Spleen (tissue), 11 donors: ENCODE measurements around the gene GNPTG. TPM values are rescaled to one million over a fixed set of nuclear protein-coding genes. Genes with fewer than 3 reads are reported as not detected.

Source experiments
- DNase-seq: peaks from one replicate; pipeline ENCODE4 v3.0.0-alpha.2; 2020
- H3K27ac ChIP-seq, 8 donors: fragments of 200-600 bp; sonication (generic) in 7 of 8; 1 replicate in 4 of 8; 2 replicates in 4 of 8; pipeline versions ENCODE4 v1.5.0 to v1.8.0; 2016 to 2021; ENCODE audit warnings: inconsistent platforms in 4 of 8, mild to moderate bottlenecking in 4 of 8, moderate library complexity in 1 of 8
- H3K27me3 ChIP-seq, 7 donors: fragments of 200-600 bp; sonication (generic) in 6 of 7; replicated peaks in 1 of 7; 1 replicate in 4 of 7; 2 replicates in 3 of 7; pipeline versions ENCODE4 v1.5.0 to v1.8.0; 2016 to 2021; ENCODE audit warnings: inconsistent platforms in 3 of 7, mild to moderate bottlenecking in 1 of 7
- H3K36me3 ChIP-seq, 6 donors: fragments of 200-600 bp; sonication (generic) in 5 of 6; 1 replicate in 4 of 6; 2 replicates in 2 of 6; pipeline versions ENCODE4 v1.5.0 to v1.8.0; 2016 to 2021; ENCODE audit warnings: inconsistent platforms in 2 of 6
- H3K4me1 ChIP-seq, 6 donors: fragments of 200-600 bp; sonication (generic) in 5 of 6; 1 replicate in 3 of 6; 2 replicates in 3 of 6; pipeline versions ENCODE4 v1.5.0 to v1.8.0; 2016 to 2021; ENCODE audit warnings: inconsistent platforms in 3 of 6
- H3K4me3 ChIP-seq, 8 donors: fragments of 200-600 bp; sonication (generic) in 7 of 8; 1 replicate in 4 of 8; 2 replicates in 4 of 8; pipeline versions ENCODE4 v1.5.0 to v1.8.0; 2016 to 2021; ENCODE audit warnings: inconsistent platforms in 4 of 8, mild to moderate bottlenecking in 4 of 8, moderate library complexity in 2 of 8
- H3K9me3 ChIP-seq, 8 donors: fragments of 200-600 bp; sonication (generic) in 7 of 8; 1 replicate in 4 of 8; 2 replicates in 4 of 8; pipeline versions ENCODE4 v1.5.0 to v1.8.0; 2016 to 2021; ENCODE audit warnings: inconsistent platforms in 4 of 8
- CTCF ChIP-seq, 11 experiments: fragments of 200-600 bp in 7 of 11; fragments of 450-650 bp in 4 of 11; sonication (generic) in 4 of 11; IDR thresholded peaks in 8 of 11; conservative IDR thresholded peaks in 3 of 11; 1 replicate in 7 of 11; 2 replicates in 4 of 11; pipeline versions ENCODE4 v1.4.0 to v1.8.0; 2016 to 2021; ENCODE audit warnings: antibody characterized with exemption in 11 of 11, inconsistent platforms in 4 of 11, mild to moderate bottlenecking in 1 of 11
- POLR2A ChIP-seq, 3 donors: fragments of 450-650 bp; IDR thresholded peaks; one replicate each; pipeline ENCODE4 v1.5.1; 2017; ENCODE audit warnings: antibody characterized with exemption in 3 of 3, mild to moderate bottlenecking in 1 of 3
- POLR2AphosphoS5 ChIP-seq, 3 donors: sonication (generic); formaldehyde crosslinking; IDR thresholded peaks; one replicate each; pipeline ENCODE4 v1.5.1; 2017; ENCODE audit warnings: antibody characterized with exemption in 3 of 3
- WGBS, 5 donors: extraction: QIAGEN DNeasy Blood & Tissue Kit in 3 of 5; methylation state at CpG; one replicate each; pipeline versions ENCODE4 v1.1.5 to v1.1.7; 2013 to 2018; 5-methylcytosine and 5-hydroxymethylcytosine counted together
- intact Hi-C: fragments of 100-400 bp; cut with DNase I; formaldehyde crosslinking; loops from one replicate; pipeline ENCODE4 v1.15.0; 2023; ENCODE audit warnings: low total_unique reads
- polyA plus RNA-seq, 3 donors: library from polyadenylated mRNA; stranded (reverse); fragments of 200-250 nt; gene quantifications; one replicate each; pipeline ENCODE4 v1.2.1, GENCODE V29; 2013
- total RNA-seq, 7 donors: library from RNA; depleted of rRNA in 3 of 7; stranded (reverse); fragments of >200 nt in 3 of 7; fragmentation: NEBNext Ultra II Directional in 4 of 7; extraction: Animal tissue kit (Norgen Biotek cat#: 25700) in 4 of 7; gene quantifications; one replicate each; pipeline versions ENCODE4 v1.1.0 to v1.2.1, GENCODE V29; 2016 to 2021
- donor health status: healthy with polysubstance abuse.
- donor health status: DM: no; HTN: no; CAD: no; lungs with moderate emphysema.
- donor health status: DM: no; HTN: no; CAD: no.
- donor health status: Bipolar disorder and iron deficiency.
- donor health status: healthy.
- donor health status: DM: no; HTN: no; CAD: no.
- donor health status: DM: yes; HTN: yes; CAD: no.

GNPTG gene
- total and polyA plus RNA-seq, 10 donors: 55.6 to 80.6 (median 65.4) TPM

GRCh38 chr16:1308036-1308976 is 43.4 kb upstream of the GNPTG start:
- H3K36me3 ChIP-seq: peaks cover 0 to 19% (median 8%) of the 10 kb centered on the region in 6 donors
- no peaks in the 10 kb centered on the region for H3K9me3 ChIP-seq
- WGBS, 5 donors: 4 to 9% (median 5%) methylated on average over 17 to 42 of the region's 43 CpGs
- peak overlapping the region; percentile 96 to 99 (median 98) for H3K27ac ChIP-seq
- no peak for TF ChIP-seq POLR2A (IDR thresholded peaks at IDR 0.05)
- TF ChIP-seq POLR2AphosphoS5 (IDR thresholded peaks at IDR 0.05): no peak
- TF ChIP-seq CTCF (IDR thresholded peaks at IDR 0.05 in 8 of 11, conservative IDR thresholded peaks at IDR 0.05 in 3 of 11): no peak
- peak overlapping the region; percentile 43 to 96 (median 70) for H3K4me3 ChIP-seq
- intact Hi-C loops: no loop called here
- no peak for DNase-seq
- H3K27me3 ChIP-seq: no peaks in the 10 kb centered on the region
- H3K4me1 ChIP-seq: peaks cover 24 to 74% (median 63%) of the 10 kb centered on the region in 6 donors

DNA sequence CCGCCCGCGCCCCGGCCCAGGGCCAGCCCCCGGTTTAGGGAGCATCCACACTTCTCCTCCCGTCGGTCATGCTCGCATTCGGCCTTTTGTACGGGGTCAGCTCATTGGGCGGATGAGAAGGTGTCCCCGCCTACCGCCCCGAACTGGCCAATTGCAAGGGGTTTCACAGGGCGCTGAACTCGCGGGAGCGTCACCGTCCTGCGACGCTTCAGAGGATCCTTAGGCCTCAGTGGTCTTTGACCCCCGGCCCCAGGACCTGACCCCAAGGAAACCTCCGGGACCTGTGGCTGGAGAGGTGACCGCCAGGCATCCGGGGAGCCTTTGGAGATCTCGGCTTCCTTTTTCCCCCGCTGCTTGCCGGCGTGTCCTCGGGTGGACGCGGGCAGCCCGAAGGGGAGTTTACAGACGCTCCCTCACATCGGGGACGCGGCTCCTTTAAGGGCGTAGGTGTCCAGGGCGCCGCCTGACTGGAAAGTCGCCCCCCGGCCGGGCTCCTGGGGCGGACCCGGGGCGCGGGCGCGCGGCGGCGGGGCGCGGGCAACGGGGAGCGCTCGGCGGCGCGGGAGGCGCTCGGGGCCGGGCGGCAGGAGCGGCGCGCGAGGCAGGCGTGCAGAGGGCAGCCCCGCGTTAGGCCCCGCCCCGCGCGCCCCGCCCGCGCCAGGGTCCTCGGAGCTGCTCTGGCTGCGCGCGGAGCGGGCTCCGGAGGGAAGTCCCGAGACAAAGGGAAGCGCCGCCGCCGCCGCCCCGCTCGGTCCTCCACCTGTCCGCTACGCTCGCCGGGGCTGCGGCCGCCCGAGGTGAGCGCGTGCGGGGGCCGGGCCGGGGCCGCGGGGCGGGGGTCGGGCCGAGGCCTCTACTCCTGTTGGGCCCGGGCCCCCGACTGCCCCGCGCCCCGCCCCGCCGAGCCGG is 42.5 kb upstream of the GNPTG start, which contains the start of gene UBE2I:
TSS of gene UBE2I (plus strand) at position 660 of the 909 bp plus-strand sequence. CDS start 4,395 bp downstream, outside the sequence.
- H3K27me3 ChIP-seq: no peaks in the 10 kb centered on the region
- DNase-seq: peak; percentile 97
- WGBS, 5 donors: 0 to 1% (median 0%) methylated on average over 16 to 117 of the region's 117 CpGs
- intact Hi-C loops: no loop called here
- peak within 1 kb of the TSS; percentile 81 to 96 (median 86) for H3K4me3 ChIP-seq
- peak; percentile 80 to 89 (median 81) for TF ChIP-seq POLR2AphosphoS5 (IDR thresholded peaks at IDR 0.05)
- TF ChIP-seq POLR2A (IDR thresholded peaks at IDR 0.05): peak in 2 of 3 donors; percentile 18 to 55
- TF ChIP-seq CTCF (IDR thresholded peaks at IDR 0.05 in 8 of 11, conservative IDR thresholded peaks at IDR 0.05 in 3 of 11): no peak
- peak within 1 kb of the TSS; percentile 96 to 99 (median 98) for H3K27ac ChIP-seq
- no peaks in the 10 kb centered on the region for H3K9me3 ChIP-seq
- H3K4me1 ChIP-seq: peaks cover 24 to 74% (median 62%) of the 10 kb centered on the region in 6 donors
- H3K36me3 ChIP-seq: peaks cover 0 to 28% (median 16%) of the 10 kb centered on the region in 6 donors

DNA sequence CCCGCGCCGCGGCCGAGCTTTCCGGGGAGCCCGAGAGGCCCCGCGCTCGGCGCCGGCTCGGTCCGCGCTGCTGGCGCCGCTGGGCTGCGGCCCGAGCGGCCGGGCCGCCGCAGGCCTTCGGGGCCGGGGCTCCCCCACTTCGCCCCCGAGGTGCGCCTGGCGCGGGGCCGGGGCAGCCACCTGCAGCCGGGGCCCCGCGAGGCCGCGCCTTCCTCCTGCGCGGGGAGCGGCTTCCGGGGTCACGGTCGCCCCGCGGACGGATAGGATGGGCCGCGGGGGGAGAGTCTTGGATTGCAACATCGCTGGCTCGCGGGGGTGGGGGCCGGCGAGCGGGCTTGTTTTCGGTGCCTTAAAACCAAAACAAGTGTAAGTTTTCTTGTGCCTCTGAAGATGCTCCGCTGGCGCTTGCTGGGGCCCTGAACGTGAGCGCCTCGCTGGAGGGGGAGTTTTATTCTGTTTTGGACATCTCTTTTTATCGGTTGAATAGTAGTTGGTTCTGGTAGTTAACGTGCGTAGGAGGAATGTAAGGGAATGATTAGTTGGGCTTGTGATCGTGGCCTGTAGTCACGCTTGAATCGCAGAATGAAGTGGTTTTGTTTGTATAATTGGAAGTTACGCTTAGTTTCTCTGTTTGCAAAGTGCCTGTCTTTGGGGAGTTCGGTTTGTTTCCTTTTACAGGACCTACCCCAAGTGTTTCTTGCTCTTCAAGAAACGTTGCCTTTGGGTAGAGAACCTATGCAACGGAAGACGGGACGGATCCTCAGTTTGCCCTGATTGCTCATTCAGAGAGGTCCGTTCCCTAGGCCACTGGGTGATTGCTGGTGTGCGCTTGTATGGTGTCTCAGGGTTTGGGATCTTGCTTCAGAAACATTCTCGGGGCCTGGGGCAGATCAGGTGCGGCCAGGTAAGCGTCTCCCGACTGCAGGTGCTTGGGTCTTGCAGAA is 41.6 kb upstream of the GNPTG start:
- intact Hi-C loops: no loop called here
- peak; percentile 93 for DNase-seq
- WGBS, 5 donors: 1% methylated on average over 42 to 77 of the region's 77 CpGs

More for the DNA sequence above, 41.6 kb upstream of the GNPTG start:
- peak overlapping the region; percentile 81 to 96 (median 86) for H3K4me3 ChIP-seq
- peaks cover 24 to 74% (median 60%) of the 10 kb centered on the region in 6 donors for H3K4me1 ChIP-seq
- no peaks in the 10 kb centered on the region for H3K27me3 ChIP-seq
- peaks cover 3 to 38% (median 26%) of the 10 kb centered on the region in 6 donors for H3K36me3 ChIP-seq
- H3K27ac ChIP-seq: peak overlapping the region; percentile 65 to 99 (median 97)
- no peaks in the 10 kb centered on the region for H3K9me3 ChIP-seq
- TF ChIP-seq POLR2A (IDR thresholded peaks at IDR 0.05) (no peak), POLR2AphosphoS5 (IDR thresholded peaks at IDR 0.05) (peak in 1 of 3 donors; percentile 5)
